ENCODE measurements around the gene CRYGD.
A peak's percentile ranks its signal among the peaks of the same experiment; 100 is the strongest.
"Not testable (repeated sequence)": the region's sequence is repeated elsewhere in the genome, so short reads cannot be mapped to it uniquely, and the experiment has no call there.

The CRYGD gene

GRCh38 chr2:208129744-208130711, 5.7 kb upstream of the CRYGD start, which contains the start of gene CRYGC:
TSS of gene CRYGC (minus strand) at chr2:208129828. CDS start at chr2:208129792, 36 bp downstream.
- no peak for DNase-seq

DNA sequence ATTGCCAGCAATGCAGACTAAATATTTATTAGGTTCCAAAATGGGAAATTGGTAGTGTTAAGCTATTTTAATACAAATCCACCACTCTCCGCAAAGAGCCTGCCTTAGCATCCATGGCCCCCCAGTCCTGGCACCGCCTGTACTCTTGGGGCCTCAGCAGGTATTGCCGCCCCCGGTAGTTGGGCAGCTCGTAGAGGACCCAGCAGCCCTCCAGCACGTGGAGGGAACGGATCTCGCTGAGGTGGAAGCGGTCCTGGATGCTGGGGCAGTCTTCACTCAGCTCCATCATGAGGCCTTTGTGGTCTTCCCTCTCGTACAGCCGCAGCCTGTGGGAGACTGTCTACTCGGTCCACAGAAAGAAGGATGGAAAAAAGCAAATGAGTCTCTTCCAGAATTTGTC, 3.8 kb upstream of the CRYGD start:
- DNase-seq, result no peak

GRCh38 chr2:208127090-208127489, 2.8 kb upstream of the CRYGD start:
- no peak for DNase-seq

- DNase-seq, result no peak
These were observed 927 bp upstream of the CRYGD start for GRCh38 chr2:208125251-208125650.

DNA sequence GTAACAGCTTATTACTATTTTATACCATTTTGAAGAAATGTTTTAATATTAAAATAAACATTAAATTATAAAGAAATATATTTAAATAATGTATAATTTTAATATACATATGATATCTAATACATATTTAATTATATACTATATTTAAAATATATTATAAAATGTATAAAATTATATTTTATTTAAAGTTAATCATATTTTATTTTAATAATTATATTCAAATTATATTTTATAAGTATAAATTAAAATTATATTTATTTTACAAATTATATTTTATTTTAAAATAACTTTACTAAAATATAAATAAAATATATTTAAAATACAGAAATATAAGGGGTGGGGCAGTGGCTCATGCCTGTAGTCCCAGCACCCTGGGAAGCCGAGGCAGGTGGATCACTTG, 2.1 kb downstream of the CRYGD start:
- no peak for DNase-seq

- DNase-seq, result no peak
These were observed 5.4 kb downstream of the CRYGD start for GRCh38 chr2:208118918-208119317.

- not testable (repeated sequence) for DNase-seq
These were observed 6.9 kb downstream of the CRYGD start for GRCh38 chr2:208117390-208117789.

GRCh38 chr2:208112969-208113368, 11.4 kb downstream of the CRYGD start:
- no peak for DNase-seq

DNA sequence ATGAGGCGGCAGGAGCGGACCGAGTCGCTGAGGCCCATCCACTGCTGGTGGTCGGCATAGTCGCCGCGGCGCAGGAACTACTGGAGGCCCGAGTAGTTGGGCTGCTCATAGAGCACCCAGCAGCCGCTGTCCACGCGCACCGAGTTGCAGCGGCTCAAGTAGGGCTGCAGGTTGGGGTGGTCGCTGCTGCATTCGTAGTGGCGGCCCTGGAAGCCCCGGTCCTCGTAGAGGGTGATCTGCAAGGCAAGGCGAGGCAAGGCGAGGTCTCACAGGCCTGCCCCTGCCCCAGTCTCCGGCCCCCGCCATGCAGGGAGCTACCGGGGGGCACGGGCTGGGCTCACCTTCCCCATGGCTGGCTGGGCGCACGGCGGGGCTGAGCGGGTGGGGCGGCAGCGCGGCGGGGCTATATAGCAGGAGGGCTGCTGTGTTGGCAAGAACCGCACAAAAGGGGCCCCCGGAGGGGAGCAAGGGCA, 12.0 kb downstream of the CRYGD start:
- not testable (repeated sequence) for DNase-seq

- DNase-seq, result no peak
These were observed 20.7 kb downstream of the CRYGD start for GRCh38 chr2:208103616-208104015.

DNA sequence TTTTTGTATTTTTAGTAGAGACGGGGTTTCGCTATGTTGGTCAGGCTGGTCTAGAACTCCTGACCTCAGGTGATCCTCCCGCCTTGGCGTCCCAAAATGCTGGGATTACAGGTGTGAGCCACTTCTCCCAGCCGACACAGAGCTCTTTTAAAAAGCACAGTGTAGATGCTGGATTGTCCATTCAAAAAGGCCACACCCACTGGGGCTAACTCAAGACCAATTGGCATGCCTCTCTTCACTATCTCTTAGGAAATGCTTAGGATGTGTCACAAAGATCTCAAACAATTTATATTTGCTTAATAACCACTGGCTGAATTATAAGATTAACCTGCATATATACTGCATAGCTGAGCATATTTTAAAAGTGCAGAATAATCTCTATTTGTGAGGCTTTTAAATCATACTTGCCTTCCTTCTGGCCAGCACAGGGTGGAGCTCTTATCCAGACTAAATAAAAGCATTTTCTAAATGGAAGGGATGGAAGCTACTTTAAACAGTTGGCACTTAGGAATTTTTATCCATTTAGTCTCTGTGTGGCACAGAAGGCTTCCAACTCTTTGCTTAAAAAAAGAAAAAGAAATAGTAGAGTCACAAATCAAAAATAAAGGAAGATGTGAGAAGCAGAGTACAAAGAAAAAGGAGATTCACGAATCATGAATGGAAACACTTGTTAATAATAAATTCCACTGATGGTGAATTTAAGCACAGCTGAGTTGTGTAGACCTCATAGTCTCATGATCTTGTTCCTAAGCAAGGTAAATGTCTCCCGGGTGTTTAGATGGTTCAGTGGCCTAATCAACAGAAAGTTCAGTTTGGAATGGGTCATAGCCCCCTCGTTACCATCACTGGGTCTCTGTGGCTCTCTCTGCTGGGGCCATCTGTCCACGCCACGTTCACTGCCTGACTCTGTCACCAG, 22.4 kb downstream of the CRYGD start:
- DNase-seq, result peak; percentile 28

DNA sequence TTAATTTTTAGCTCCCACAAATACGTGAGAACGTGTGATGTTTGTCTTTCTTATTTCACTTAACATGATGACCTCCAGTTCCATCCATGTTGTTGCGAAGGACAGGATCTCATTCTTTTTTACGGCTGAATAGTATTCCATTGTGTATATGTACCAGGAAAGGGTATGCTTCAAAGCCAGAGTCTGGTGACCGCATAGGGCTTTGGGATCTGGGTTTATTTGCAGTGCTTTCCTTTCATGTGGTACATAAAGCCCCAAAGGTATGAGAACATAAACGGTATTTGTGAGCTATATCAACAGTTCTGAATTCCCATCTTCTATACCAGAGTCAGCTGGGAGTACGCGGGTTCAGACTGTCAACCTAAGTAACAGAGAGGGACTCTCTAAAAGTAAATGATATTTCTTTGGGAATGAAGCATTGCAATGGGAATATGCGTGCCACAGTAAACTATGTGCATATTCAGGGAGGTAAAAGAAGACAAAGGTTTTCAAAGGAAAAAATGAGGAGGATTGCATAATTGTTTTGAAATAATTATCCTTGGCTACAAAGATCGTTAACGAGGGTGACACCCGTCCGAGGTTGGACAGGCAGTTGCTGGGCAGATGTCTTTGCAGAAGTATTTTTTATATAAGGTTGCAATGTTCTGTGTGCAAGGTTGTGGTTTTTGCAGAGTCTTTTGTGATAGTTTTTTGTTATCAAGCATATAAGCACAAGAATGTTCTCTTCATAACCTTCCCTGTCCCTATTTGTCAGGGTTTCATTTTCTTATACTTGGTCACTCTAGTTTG, 24.4 kb downstream of the CRYGD start:
- peak; percentile 71 for DNase-seq

GRCh38 chr2:208098701-208099100, 25.6 kb downstream of the CRYGD start:
- not testable (repeated sequence) for DNase-seq

GRCh38 chr2:208098267-208098666, 26.1 kb downstream of the CRYGD start:
- DNase-seq, result no peak

- DNase-seq, result no peak
These were observed 26.5 kb downstream of the CRYGD start for GRCh38 chr2:208097801-208098200.

DNA sequence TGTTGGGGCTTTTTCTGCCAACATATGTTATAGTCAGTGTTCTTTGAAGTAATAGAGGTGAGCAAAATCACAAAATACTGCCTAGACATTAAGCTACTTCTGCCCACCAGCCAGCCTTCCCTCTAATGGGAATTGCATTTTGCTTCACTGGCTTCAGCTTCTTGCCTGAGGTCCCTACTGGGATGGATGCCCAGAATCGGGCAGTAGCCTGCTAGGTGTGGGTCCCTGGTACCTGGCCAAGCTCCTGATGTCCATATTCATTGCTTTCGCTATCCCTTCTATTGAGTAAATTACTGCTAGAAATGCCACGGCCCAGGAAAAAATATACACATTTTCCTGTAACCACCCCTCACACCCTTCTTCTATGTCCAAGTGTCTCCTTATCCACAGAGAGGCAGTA, 27.0 kb downstream of the CRYGD start:
- DNase-seq, result no peak

DNA sequence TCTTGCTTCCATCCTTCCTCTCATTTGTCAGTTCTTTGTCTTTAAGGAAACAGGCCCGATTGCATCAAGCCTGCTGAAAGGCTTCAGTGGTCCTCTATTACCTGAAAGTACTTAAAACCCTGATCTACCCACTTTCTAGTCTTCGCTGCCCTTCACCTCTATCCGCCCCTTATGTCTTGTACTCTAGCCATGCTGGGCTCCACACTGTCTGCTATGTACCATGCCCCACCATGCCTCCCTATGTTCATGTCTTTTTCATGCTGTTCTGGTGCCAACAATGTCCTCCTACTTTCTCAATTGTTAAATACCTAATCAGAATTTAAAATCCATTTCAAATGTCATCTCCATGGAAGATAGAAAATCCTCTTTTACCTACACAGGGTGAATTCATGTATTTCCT, 28.2 kb downstream of the CRYGD start:
- no peak for DNase-seq

- DNase-seq, result no peak
These were observed 31.2 kb downstream of the CRYGD start for GRCh38 chr2:208093128-208093527.

- peak; percentile 5 for DNase-seq
These were observed 32.1 kb downstream of the CRYGD start for GRCh38 chr2:208092093-208092832.

GRCh38 chr2:208090420-208090819, 33.9 kb downstream of the CRYGD start:
- DNase-seq, result no peak

GRCh38 chr2:208086029-208086428, 38.3 kb downstream of the CRYGD start:
- DNase-seq, result peak; percentile 64

GRCh38 chr2:208083807-208084206, 40.5 kb downstream of the CRYGD start:
- DNase-seq, result no peak

All from MV-4-11 (cell line).